GM19238 (cell line): Measurements from ENCODE around the gene GPR143.
"Not testable (repeated sequence)": the region's sequence is repeated elsewhere in the genome, so short reads cannot be mapped to it uniquely, and the experiment has no call there.

Source experiments
- DNase-seq: peaks from one replicate; pipeline ENCODE4 v3.0.0; 2011; ENCODE audit warnings: low spot score; ENCODE audit not compliant: insufficient read length

GPR143 gene

GRCh38 chrX:9768321-9768839 lies 2.7 kb upstream of the GPR143 start:
- not testable (repeated sequence) for DNase-seq

- no peak for DNase-seq
Measured at GRCh38 chrX:9767375-9767774, 1.7 kb upstream of the GPR143 start.

GRCh38 chrX:9765072-9765736 lies 443 bp downstream of the GPR143 start:
- no peak for DNase-seq

GRCh38 chrX:9759337-9759736 lies 6.3 kb downstream of the GPR143 start:
- no peak for DNase-seq

GRCh38 chrX:9758021-9758638 lies 7.5 kb downstream of the GPR143 start:
- no peak for DNase-seq

GRCh38 chrX:9757366-9757765 lies 8.3 kb downstream of the GPR143 start:
- no peak for DNase-seq

GRCh38 chrX:9749146-9749692 lies 16.4 kb downstream of the GPR143 start:
- no peak for DNase-seq

- DNase-seq, result no peak
Measured at GRCh38 chrX:9747644-9748043, 18.0 kb downstream of the GPR143 start.

GRCh38 chrX:9746148-9746888 lies 19.3 kb downstream of the GPR143 start:
- no peak for DNase-seq

- no peak for DNase-seq
Measured at GRCh38 chrX:9745417-9746115, 20.1 kb downstream of the GPR143 start.

- no peak for DNase-seq
Measured at GRCh38 chrX:9739130-9739529, 26.5 kb downstream of the GPR143 start.

- no peak for DNase-seq
Measured at GRCh38 chrX:9738151-9738550, 27.5 kb downstream of the GPR143 start.

- DNase-seq, result no peak
Measured at GRCh38 chrX:9737363-9737762, 28.3 kb downstream of the GPR143 start.

- no peak for DNase-seq
Measured at GRCh38 chrX:9730752-9731151, 34.9 kb downstream of the GPR143 start.

GRCh38 chrX:9730078-9730477 lies 35.6 kb downstream of the GPR143 start:
- DNase-seq, result no peak

- no peak for DNase-seq
Measured at GRCh38 chrX:9729171-9729885, 36.3 kb downstream of the GPR143 start.

GRCh38 chrX:9728261-9728660 lies 37.4 kb downstream of the GPR143 start:
- DNase-seq, result no peak

GRCh38 chrX:9724711-9725110 lies 40.9 kb downstream of the GPR143 start:
- DNase-seq, result no peak

GRCh38 chrX:9717376-9717775 lies 48.3 kb downstream of the GPR143 start:
- DNase-seq, result no peak

- no peak for DNase-seq
Measured at GRCh38 chrX:9710332-9710731, 55.3 kb downstream of the GPR143 start.
